ENCODE data around the gene RBP4. TPM values are rescaled to one million over a fixed set of nuclear protein-coding genes. Genes with fewer than 3 reads are reported as not detected.

RBP4 gene
- not detected in 2 replicates for total RNA-seq

GRCh38 chr10:93601146-93601773 is at the start of gene RBP4:
Gene RBP4 (minus strand): TSS chr10:93601235. CDS start chr10:93601028, 207 bp downstream.
- no peak within 1 kb of the TSS for H3K4me3 Mint-ChIP-seq
- DNase-seq, result no peak
- peaks cover 60% of the 10 kb centered on the region for H3K27me3 Mint-ChIP-seq
- no peaks in the 10 kb centered on the region for H3K36me3 Mint-ChIP-seq (ENCODE audit: low read depth)
- no peak within 1 kb of the TSS for H3K27ac Mint-ChIP-seq
- H3K4me1 Mint-ChIP-seq, result no peaks in the 10 kb centered on the region
- intact Hi-C loops (cut with micrococcal nuclease), result no loop called here
- no peaks in the 10 kb centered on the region for H3K9me3 Mint-ChIP-seq

- no peak overlapping the region for H3K4me3 Mint-ChIP-seq
- no peak for DNase-seq
- intact Hi-C loops (cut with micrococcal nuclease), result no loop called here
- no peaks in the 10 kb centered on the region for H3K4me1 Mint-ChIP-seq
- no peaks in the 10 kb centered on the region for H3K36me3 Mint-ChIP-seq (ENCODE audit: low read depth)
- peaks cover 9% of the 10 kb centered on the region for H3K27me3 Mint-ChIP-seq
- H3K27ac Mint-ChIP-seq, result no peak overlapping the region
- no peaks in the 10 kb centered on the region for H3K9me3 Mint-ChIP-seq
Observed at GRCh38 chr10:93639791-93640190, 38.8 kb upstream of the RBP4 start.

- no peaks in the 10 kb centered on the region for H3K36me3 Mint-ChIP-seq (ENCODE audit: low read depth)
- H3K27me3 Mint-ChIP-seq, result peaks cover 7% of the 10 kb centered on the region
- H3K4me3 Mint-ChIP-seq, result no peak overlapping the region
- no peaks in the 10 kb centered on the region for H3K9me3 Mint-ChIP-seq
- H3K4me1 Mint-ChIP-seq, result no peaks in the 10 kb centered on the region
- intact Hi-C loops (cut with micrococcal nuclease), result no loop called here
- H3K27ac Mint-ChIP-seq, result no peak overlapping the region
- DNase-seq, result no peak
Observed at GRCh38 chr10:93630625-93631557, 29.9 kb upstream of the RBP4 start.

- intact Hi-C loops (cut with micrococcal nuclease), result no loop called here
- no peaks in the 10 kb centered on the region for H3K9me3 Mint-ChIP-seq
- no peak overlapping the region for H3K27ac Mint-ChIP-seq
- H3K4me1 Mint-ChIP-seq, result no peaks in the 10 kb centered on the region
- H3K4me3 Mint-ChIP-seq, result no peak overlapping the region
- no peaks in the 10 kb centered on the region for H3K36me3 Mint-ChIP-seq (ENCODE audit: low read depth)
- DNase-seq, result no peak
- peaks cover 11% of the 10 kb centered on the region for H3K27me3 Mint-ChIP-seq
Observed at GRCh38 chr10:93629647-93630305, 28.7 kb upstream of the RBP4 start.

GRCh38 chr10:93628858-93629257 is 27.8 kb upstream of the RBP4 start:
- H3K36me3 Mint-ChIP-seq (ENCODE audit: low read depth), result no peaks in the 10 kb centered on the region
- no peak overlapping the region for H3K4me3 Mint-ChIP-seq
- H3K9me3 Mint-ChIP-seq, result no peaks in the 10 kb centered on the region
- no peaks in the 10 kb centered on the region for H3K4me1 Mint-ChIP-seq
- H3K27me3 Mint-ChIP-seq, result peaks cover 13% of the 10 kb centered on the region
- H3K27ac Mint-ChIP-seq, result no peak overlapping the region
- intact Hi-C loops (cut with micrococcal nuclease), result no loop called here
- no peak for DNase-seq

- Mint-ChIP-seq H3K27me3 (peaks cover 21% of the 10 kb centered on the region), H3K36me3 (ENCODE audit: low read depth) (no peaks in the 10 kb centered on the region), H3K4me1 (no peaks in the 10 kb centered on the region), H3K9me3 (no peaks in the 10 kb centered on the region), H3K4me3 (no peak overlapping the region), H3K27ac (no peak overlapping the region)
- intact Hi-C loops (cut with micrococcal nuclease), result no loop called here
- no peak for DNase-seq
Observed at GRCh38 chr10:93622942-93623341, 21.9 kb upstream of the RBP4 start.

GRCh38 chr10:93620925-93621324 is 19.9 kb upstream of the RBP4 start:
- peaks cover 23% of the 10 kb centered on the region for H3K27me3 Mint-ChIP-seq
- H3K4me3 Mint-ChIP-seq, result no peak overlapping the region
- peaks cover 2% of the 10 kb centered on the region for H3K4me1 Mint-ChIP-seq
- no peak for DNase-seq
- H3K36me3 Mint-ChIP-seq (ENCODE audit: low read depth), result no peaks in the 10 kb centered on the region
- H3K9me3 Mint-ChIP-seq, result no peaks in the 10 kb centered on the region
- no peak overlapping the region for H3K27ac Mint-ChIP-seq
- intact Hi-C loops (cut with micrococcal nuclease), result no loop called here

GRCh38 chr10:93615576-93616235 is 14.7 kb upstream of the RBP4 start:
- Mint-ChIP-seq H3K36me3 (ENCODE audit: low read depth) (no peaks in the 10 kb centered on the region), H3K27ac (no peak overlapping the region), H3K9me3 (no peaks in the 10 kb centered on the region), H3K4me3 (no peak overlapping the region), H3K27me3 (peaks cover 10% of the 10 kb centered on the region), H3K4me1 (peaks cover 4% of the 10 kb centered on the region)
- intact Hi-C loops (cut with micrococcal nuclease), result no loop called here
- DNase-seq, result no peak

- H3K4me3 Mint-ChIP-seq, result no peak overlapping the region
- no peak for DNase-seq
- peaks cover 6% of the 10 kb centered on the region for H3K27me3 Mint-ChIP-seq
- intact Hi-C loops (cut with micrococcal nuclease), result no loop called here
- H3K9me3 Mint-ChIP-seq, result no peaks in the 10 kb centered on the region
- H3K4me1 Mint-ChIP-seq, result peaks cover 4% of the 10 kb centered on the region
- H3K27ac Mint-ChIP-seq, result no peak overlapping the region
- H3K36me3 Mint-ChIP-seq (ENCODE audit: low read depth), result no peaks in the 10 kb centered on the region
Observed at GRCh38 chr10:93614101-93614825, 13.2 kb upstream of the RBP4 start.

GRCh38 chr10:93613126-93613525 is 12.1 kb upstream of the RBP4 start:
- H3K36me3 Mint-ChIP-seq (ENCODE audit: low read depth), result no peaks in the 10 kb centered on the region
- no peak for DNase-seq
- no peak overlapping the region for H3K27ac Mint-ChIP-seq
- intact Hi-C loops (cut with micrococcal nuclease), result no loop called here
- no peak overlapping the region for H3K4me3 Mint-ChIP-seq
- H3K4me1 Mint-ChIP-seq, result peaks cover 4% of the 10 kb centered on the region
- H3K27me3 Mint-ChIP-seq, result peaks cover 6% of the 10 kb centered on the region
- H3K9me3 Mint-ChIP-seq, result no peaks in the 10 kb centered on the region

- Mint-ChIP-seq H3K36me3 (ENCODE audit: low read depth) (no peaks in the 10 kb centered on the region), H3K27ac (no peak within 1 kb of the TSS), H3K4me3 (no peak within 1 kb of the TSS), H3K9me3 (no peaks in the 10 kb centered on the region), H3K4me1 (peaks cover 4% of the 10 kb centered on the region), H3K27me3 (peaks cover 3% of the 10 kb centered on the region)
- intact Hi-C loops (cut with micrococcal nuclease), result no loop called here
- DNase-seq, result no peak
Observed at GRCh38 chr10:93612311-93612710, 11.3 kb upstream of the RBP4 start, which contains the start of gene PDE6C. Gene PDE6C (plus strand): TSS chr10:93612537. CDS start chr10:93612726, 189 bp downstream.

- Mint-ChIP-seq H3K9me3 (no peaks in the 10 kb centered on the region), H3K4me1 (no peaks in the 10 kb centered on the region), H3K27ac (no peak overlapping the region), H3K27me3 (peaks cover 23% of the 10 kb centered on the region), H3K36me3 (ENCODE audit: low read depth) (no peaks in the 10 kb centered on the region), H3K4me3 (no peak overlapping the region)
- intact Hi-C loops (cut with micrococcal nuclease), result no loop called here
- DNase-seq, result no peak
Observed at GRCh38 chr10:93608421-93608820, 7.4 kb upstream of the RBP4 start.

GRCh38 chr10:93604146-93604545 is 3.1 kb upstream of the RBP4 start:
- intact Hi-C loops (cut with micrococcal nuclease), result no loop called here
- no peak overlapping the region for H3K4me3 Mint-ChIP-seq
- H3K4me1 Mint-ChIP-seq, result no peaks in the 10 kb centered on the region
- no peak for DNase-seq
- no peaks in the 10 kb centered on the region for H3K9me3 Mint-ChIP-seq
- H3K27ac Mint-ChIP-seq, result no peak overlapping the region
- no peaks in the 10 kb centered on the region for H3K36me3 Mint-ChIP-seq (ENCODE audit: low read depth)
- peaks cover 56% of the 10 kb centered on the region for H3K27me3 Mint-ChIP-seq
